HEK293 (cell line): ENCODE measurements around the gene TMC3.

Source experiments
- EGR2 ChIP-seq: fragments of 450-650 bp; formaldehyde crosslinking; IDR thresholded peaks from 2 replicates; pipeline ENCODE4 v1.5.1; 2016; ENCODE audit warnings: low read depth, missing biosample characterization, missing genetic modification characterization
- GLIS1 ChIP-seq: fragments of 450-650 bp; formaldehyde crosslinking; IDR thresholded peaks from 2 replicates; pipeline ENCODE4 v1.5.1; 2016; ENCODE audit warnings: missing biosample characterization, missing genetic modification characterization
- SCRT1 ChIP-seq: fragments of 450-650 bp; formaldehyde crosslinking; IDR thresholded peaks from 2 replicates; pipeline ENCODE4 v1.5.1; 2016; ENCODE audit warnings: missing biosample characterization, missing genetic modification characterization, borderline replicate concordance
- SP3 ChIP-seq: fragments of 450-650 bp; formaldehyde crosslinking; IDR thresholded peaks from 2 replicates; pipeline ENCODE4 v1.5.1; 2016; ENCODE audit warnings: missing biosample characterization, missing genetic modification characterization
- TRIM28 ChIP-seq: IDR thresholded peaks from 2 replicates; pipeline ENCODE4 v1.6.1; 2011; ENCODE audit warnings: low read length, control low read depth, borderline replicate concordance
- WT1 ChIP-seq: fragments of 450-650 bp; formaldehyde crosslinking; IDR thresholded peaks from 2 replicates; pipeline ENCODE4 v1.5.1; 2016; ENCODE audit warnings: missing biosample characterization, missing genetic modification characterization
- YY1 ChIP-seq: fragments of 450-650 bp; formaldehyde crosslinking; IDR thresholded peaks from 2 replicates; pipeline ENCODE4 v1.5.1; 2018; ENCODE audit warnings: missing biosample characterization, missing genetic modification characterization
- ZBTB21 ChIP-seq: fragments of 450-650 bp; formaldehyde crosslinking; IDR thresholded peaks from 2 replicates; pipeline ENCODE4 v1.5.1; 2017; ENCODE audit warnings: missing biosample characterization, missing genetic modification characterization
- ZFHX2 ChIP-seq: fragments of 450-650 bp; formaldehyde crosslinking; conservative IDR thresholded peaks from 2 replicates; pipeline ENCODE4 v1.5.1; 2016; ENCODE audit warnings: missing biosample characterization, missing genetic modification characterization
- ZFP37 ChIP-seq: fragments of 450-650 bp; formaldehyde crosslinking; IDR thresholded peaks from 2 replicates; pipeline ENCODE4 v1.5.1; 2016; ENCODE audit warnings: missing biosample characterization, missing genetic modification characterization
- ZIC2 ChIP-seq: fragments of 450-650 bp; formaldehyde crosslinking; IDR thresholded peaks from 2 replicates; pipeline ENCODE4 v1.5.1; 2016; ENCODE audit warnings: missing biosample characterization, missing genetic modification characterization
- ZNF114 ChIP-seq: fragments of 450-650 bp; formaldehyde crosslinking; IDR thresholded peaks from 2 replicates; pipeline ENCODE4 v1.5.0; 2017; ENCODE audit warnings: missing biosample characterization, missing genetic modification characterization
- ZNF184 ChIP-seq: fragments of 450-650 bp; IDR thresholded peaks from 2 replicates; pipeline ENCODE4 v1.5.1; 2018; ENCODE audit warnings: missing biosample characterization, mild to moderate bottlenecking, missing genetic modification characterization
- ZNF223 ChIP-seq: fragments of 450-650 bp; formaldehyde crosslinking; IDR thresholded peaks from 2 replicates; pipeline ENCODE4 v1.5.1; 2016; ENCODE audit warnings: missing biosample characterization, missing genetic modification characterization
- ZNF24 ChIP-seq: fragments of 450-650 bp; formaldehyde crosslinking; IDR thresholded peaks from 2 replicates; pipeline ENCODE4 v1.5.1; 2016; ENCODE audit warnings: missing biosample characterization, missing genetic modification characterization
- ZNF394 ChIP-seq: fragments of 450-650 bp; formaldehyde crosslinking; IDR thresholded peaks from 2 replicates; pipeline ENCODE4 v1.5.1; 2016; ENCODE audit warnings: missing biosample characterization, missing genetic modification characterization, mild to moderate bottlenecking, moderate library complexity, borderline replicate concordance
- ZNF416 ChIP-seq: fragments of 450-650 bp; formaldehyde crosslinking; IDR thresholded peaks from 2 replicates; pipeline ENCODE4 v1.5.1; 2016; ENCODE audit warnings: missing biosample characterization, missing genetic modification characterization
- ZNF549 ChIP-seq: fragments of 450-650 bp; IDR thresholded peaks from 2 replicates; pipeline ENCODE4 v1.5.1; 2018; ENCODE audit warnings: missing biosample characterization, missing genetic modification characterization, mild to moderate bottlenecking, inconsistent platforms, moderate library complexity
- ZNF558 ChIP-seq: fragments of 450-650 bp; formaldehyde crosslinking; IDR thresholded peaks from 2 replicates; pipeline ENCODE4 v1.5.1; 2016; ENCODE audit warnings: missing biosample characterization, missing genetic modification characterization
- ZNF561 ChIP-seq: fragments of 450-650 bp; IDR thresholded peaks from 2 replicates; pipeline ENCODE4 v1.5.1; 2018; ENCODE audit warnings: missing biosample characterization, missing genetic modification characterization, borderline replicate concordance
- ZNF600 ChIP-seq: fragments of 450-650 bp; formaldehyde crosslinking; IDR thresholded peaks from 2 replicates; pipeline ENCODE4 v1.5.1; 2016; ENCODE audit warnings: missing biosample characterization, missing genetic modification characterization
- ZNF621 ChIP-seq: fragments of 450-650 bp; formaldehyde crosslinking; IDR thresholded peaks from 2 replicates; pipeline ENCODE4 v1.5.1; 2017; ENCODE audit warnings: missing biosample characterization, missing genetic modification characterization
- ZNF658 ChIP-seq: fragments of 450-650 bp; formaldehyde crosslinking; IDR thresholded peaks from 2 replicates; pipeline ENCODE4; 2016; ENCODE audit warnings: missing biosample characterization, missing genetic modification characterization
- ZNF660 ChIP-seq: fragments of 450-650 bp; IDR thresholded peaks from 2 replicates; pipeline ENCODE4 v1.5.1; 2018; ENCODE audit warnings: missing biosample characterization, mild to moderate bottlenecking, missing genetic modification characterization
- ZNF664 ChIP-seq: fragments of 450-650 bp; formaldehyde crosslinking; IDR thresholded peaks from 2 replicates; pipeline ENCODE4 v1.5.1; 2016; ENCODE audit warnings: missing biosample characterization, missing genetic modification characterization
- ZNF701 ChIP-seq: fragments of 450-650 bp; formaldehyde crosslinking; IDR thresholded peaks from 2 replicates; pipeline ENCODE4 v1.5.1; 2016; ENCODE audit warnings: missing biosample characterization, missing genetic modification characterization
- ZNF707 ChIP-seq: fragments of 450-650 bp; formaldehyde crosslinking; IDR thresholded peaks from 2 replicates; pipeline ENCODE4 v1.5.1; 2016; ENCODE audit warnings: missing biosample characterization, missing genetic modification characterization
- ZNF747 ChIP-seq: fragments of 450-650 bp; formaldehyde crosslinking; IDR thresholded peaks from 2 replicates; pipeline ENCODE4 v1.5.1; 2016; ENCODE audit warnings: missing biosample characterization, missing genetic modification characterization
- ZNF791 ChIP-seq: fragments of 450-650 bp; formaldehyde crosslinking; IDR thresholded peaks from 2 replicates; pipeline ENCODE4 v1.5.1; 2016; ENCODE audit warnings: missing biosample characterization, missing genetic modification characterization
- ZSCAN16 ChIP-seq: fragments of 450-650 bp; formaldehyde crosslinking; IDR thresholded peaks from 2 replicates; pipeline ENCODE4 v1.5.1; 2016; ENCODE audit warnings: missing biosample characterization, missing genetic modification characterization
- TF ChIP-seq, protein P1 (sequence below): fragments of 450-650 bp; formaldehyde crosslinking; IDR thresholded peaks from 2 replicates; pipeline ENCODE4 v1.5.1; 2017; ENCODE audit warnings: missing biosample characterization, missing genetic modification characterization
- TF ChIP-seq, protein P2 (sequence below): fragments of 450-650 bp; formaldehyde crosslinking; IDR thresholded peaks from 2 replicates; pipeline ENCODE4 v1.5.1; 2016; ENCODE audit warnings: missing biosample characterization, missing genetic modification characterization
- TF ChIP-seq, protein P3 (sequence below): fragments of 450-650 bp; formaldehyde crosslinking; IDR thresholded peaks from 2 replicates; pipeline ENCODE4 v1.5.1; 2016; ENCODE audit warnings: missing biosample characterization, missing genetic modification characterization
- TF ChIP-seq, protein P4 (sequence below): fragments of 450-650 bp; formaldehyde crosslinking; IDR thresholded peaks from 2 replicates; pipeline ENCODE4 v1.5.1; 2016; ENCODE audit warnings: missing biosample characterization, missing genetic modification characterization

The TMC3 gene

DNA sequence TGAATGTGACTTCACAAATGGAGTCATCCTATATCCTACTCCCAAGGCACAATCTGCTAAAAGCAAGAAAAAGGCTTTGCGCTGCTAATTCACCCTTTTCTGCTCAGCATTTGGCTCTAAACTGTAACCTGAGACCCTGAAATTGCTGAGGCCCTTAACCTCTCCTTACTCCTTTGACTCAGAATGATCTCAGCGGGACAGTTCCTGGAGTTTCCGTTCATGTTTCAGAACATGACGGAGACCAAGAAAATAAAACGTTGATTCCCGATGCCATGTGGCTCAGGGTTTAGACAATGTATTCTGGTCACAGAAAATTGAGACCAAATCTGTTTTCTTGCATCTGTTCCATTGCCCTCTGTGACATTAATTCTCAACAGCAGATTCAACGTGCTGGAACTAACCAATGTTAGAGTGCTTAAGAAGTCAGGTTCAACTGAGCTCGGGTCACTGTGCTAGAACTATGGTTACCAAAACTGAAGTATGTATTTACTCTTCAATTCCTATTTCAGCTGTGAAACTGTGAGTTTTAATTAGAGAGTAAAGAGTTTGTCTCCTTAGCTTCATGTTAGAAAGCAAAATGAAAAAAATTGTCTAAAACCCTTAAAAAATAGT lies 45.4 kb upstream of the TMC3 start (continued):
- no peak for TF ChIP-seq ZNF658 (tag by site-specific recombination)
- no peak for TF ChIP-seq ZNF223 (tag by site-specific recombination)
- TF ChIP-seq ZSCAN16 (tag by site-specific recombination): no peak
- peak; percentile 39; the same call in 1 of the 2 replicates for TF ChIP-seq ZIC2 (tag by site-specific recombination)
- TF ChIP-seq GLIS1 (tag by site-specific recombination): no peak
- TF ChIP-seq ZNF701 (tag by site-specific recombination): no peak
- TF ChIP-seq ZNF621 (tag by site-specific recombination): no peak
- no peak for TF ChIP-seq SCRT1 (tag by site-specific recombination)
- TF ChIP-seq ZNF664: no peak
- no peak for TF ChIP-seq SP3 (tag by site-specific recombination)
- no peak for TF ChIP-seq ZFHX2 (tag by site-specific recombination)
- peak; percentile 36; the same call in 1 of the 2 replicates for TF ChIP-seq ZNF394 (tag by site-specific recombination)
- no peak for TF ChIP-seq YY1 (tag by site-specific recombination)
- TF ChIP-seq ZNF791: no peak
- peak; percentile 91 for TF ChIP-seq ZNF660
- no peak for TF ChIP-seq ZNF747 (tag by site-specific recombination)
- TF ChIP-seq TRIM28: peak; percentile 96
- TF ChIP-seq ZNF416 (tag by site-specific recombination): no peak
- TF ChIP-seq ZNF184 (tag by site-specific recombination): no peak
- TF ChIP-seq ZNF600 (tag by site-specific recombination): peak; percentile 87
- TF ChIP-seq ZNF549 (tag by site-specific recombination): no peak
- TF ChIP-seq ZNF558 (tag by site-specific recombination): 0 out of 2 replicates have a peak, but pooled peaks have one; percentile 18
- TF ChIP-seq EGR2 (tag by site-specific recombination): no peak
- no peak; the same call in 1 of the 2 replicates for TF ChIP-seq ZFP37 (tag by site-specific recombination)
- no peak for TF ChIP-seq ZNF114 (tag by site-specific recombination)
- TF ChIP-seq ZNF561 (tag by site-specific recombination): peak; percentile 65; the same call in 1 of the 2 replicates
- no peak for TF ChIP-seq ZNF707 (tag by site-specific recombination)
- TF ChIP-seq ZNF24: no peak
- TF ChIP-seq, protein P1, sequence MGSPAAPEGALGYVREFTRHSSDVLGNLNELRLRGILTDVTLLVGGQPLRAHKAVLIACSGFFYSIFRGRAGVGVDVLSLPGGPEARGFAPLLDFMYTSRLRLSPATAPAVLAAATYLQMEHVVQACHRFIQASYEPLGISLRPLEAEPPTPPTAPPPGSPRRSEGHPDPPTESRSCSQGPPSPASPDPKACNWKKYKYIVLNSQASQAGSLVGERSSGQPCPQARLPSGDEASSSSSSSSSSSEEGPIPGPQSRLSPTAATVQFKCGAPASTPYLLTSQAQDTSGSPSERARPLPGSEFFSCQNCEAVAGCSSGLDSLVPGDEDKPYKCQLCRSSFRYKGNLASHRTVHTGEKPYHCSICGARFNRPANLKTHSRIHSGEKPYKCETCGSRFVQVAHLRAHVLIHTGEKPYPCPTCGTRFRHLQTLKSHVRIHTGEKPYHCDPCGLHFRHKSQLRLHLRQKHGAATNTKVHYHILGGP: peak; percentile 40; the same call in 1 of the 2 replicates
- TF ChIP-seq ZBTB21 (tag by site-specific recombination): peak; percentile 78
- TF ChIP-seq, protein P2, sequence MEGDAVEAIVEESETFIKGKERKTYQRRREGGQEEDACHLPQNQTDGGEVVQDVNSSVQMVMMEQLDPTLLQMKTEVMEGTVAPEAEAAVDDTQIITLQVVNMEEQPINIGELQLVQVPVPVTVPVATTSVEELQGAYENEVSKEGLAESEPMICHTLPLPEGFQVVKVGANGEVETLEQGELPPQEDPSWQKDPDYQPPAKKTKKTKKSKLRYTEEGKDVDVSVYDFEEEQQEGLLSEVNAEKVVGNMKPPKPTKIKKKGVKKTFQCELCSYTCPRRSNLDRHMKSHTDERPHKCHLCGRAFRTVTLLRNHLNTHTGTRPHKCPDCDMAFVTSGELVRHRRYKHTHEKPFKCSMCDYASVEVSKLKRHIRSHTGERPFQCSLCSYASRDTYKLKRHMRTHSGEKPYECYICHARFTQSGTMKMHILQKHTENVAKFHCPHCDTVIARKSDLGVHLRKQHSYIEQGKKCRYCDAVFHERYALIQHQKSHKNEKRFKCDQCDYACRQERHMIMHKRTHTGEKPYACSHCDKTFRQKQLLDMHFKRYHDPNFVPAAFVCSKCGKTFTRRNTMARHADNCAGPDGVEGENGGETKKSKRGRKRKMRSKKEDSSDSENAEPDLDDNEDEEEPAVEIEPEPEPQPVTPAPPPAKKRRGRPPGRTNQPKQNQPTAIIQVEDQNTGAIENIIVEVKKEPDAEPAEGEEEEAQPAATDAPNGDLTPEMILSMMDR (tag by site-specific recombination): no peak
- TF ChIP-seq, protein P3, sequence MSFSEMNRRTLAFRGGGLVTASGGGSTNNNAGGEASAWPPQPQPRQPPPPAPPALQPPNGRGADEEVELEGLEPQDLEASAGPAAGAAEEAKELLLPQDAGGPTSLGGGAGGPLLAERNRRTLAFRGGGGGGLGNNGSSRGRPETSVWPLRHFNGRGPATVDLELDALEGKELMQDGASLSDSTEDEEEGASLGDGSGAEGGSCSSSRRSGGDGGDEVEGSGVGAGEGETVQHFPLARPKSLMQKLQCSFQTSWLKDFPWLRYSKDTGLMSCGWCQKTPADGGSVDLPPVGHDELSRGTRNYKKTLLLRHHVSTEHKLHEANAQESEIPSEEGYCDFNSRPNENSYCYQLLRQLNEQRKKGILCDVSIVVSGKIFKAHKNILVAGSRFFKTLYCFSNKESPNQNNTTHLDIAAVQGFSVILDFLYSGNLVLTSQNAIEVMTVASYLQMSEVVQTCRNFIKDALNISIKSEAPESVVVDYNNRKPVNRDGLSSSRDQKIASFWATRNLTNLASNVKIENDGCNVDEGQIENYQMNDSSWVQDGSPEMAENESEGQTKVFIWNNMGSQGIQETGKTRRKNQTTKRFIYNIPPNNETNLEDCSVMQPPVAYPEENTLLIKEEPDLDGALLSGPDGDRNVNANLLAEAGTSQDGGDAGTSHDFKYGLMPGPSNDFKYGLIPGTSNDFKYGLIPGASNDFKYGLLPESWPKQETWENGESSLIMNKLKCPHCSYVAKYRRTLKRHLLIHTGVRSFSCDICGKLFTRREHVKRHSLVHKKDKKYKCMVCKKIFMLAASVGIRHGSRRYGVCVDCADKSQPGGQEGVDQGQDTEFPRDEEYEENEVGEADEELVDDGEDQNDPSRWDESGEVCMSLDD (tag by site-specific recombination): no peak
- TF ChIP-seq, protein P4, sequence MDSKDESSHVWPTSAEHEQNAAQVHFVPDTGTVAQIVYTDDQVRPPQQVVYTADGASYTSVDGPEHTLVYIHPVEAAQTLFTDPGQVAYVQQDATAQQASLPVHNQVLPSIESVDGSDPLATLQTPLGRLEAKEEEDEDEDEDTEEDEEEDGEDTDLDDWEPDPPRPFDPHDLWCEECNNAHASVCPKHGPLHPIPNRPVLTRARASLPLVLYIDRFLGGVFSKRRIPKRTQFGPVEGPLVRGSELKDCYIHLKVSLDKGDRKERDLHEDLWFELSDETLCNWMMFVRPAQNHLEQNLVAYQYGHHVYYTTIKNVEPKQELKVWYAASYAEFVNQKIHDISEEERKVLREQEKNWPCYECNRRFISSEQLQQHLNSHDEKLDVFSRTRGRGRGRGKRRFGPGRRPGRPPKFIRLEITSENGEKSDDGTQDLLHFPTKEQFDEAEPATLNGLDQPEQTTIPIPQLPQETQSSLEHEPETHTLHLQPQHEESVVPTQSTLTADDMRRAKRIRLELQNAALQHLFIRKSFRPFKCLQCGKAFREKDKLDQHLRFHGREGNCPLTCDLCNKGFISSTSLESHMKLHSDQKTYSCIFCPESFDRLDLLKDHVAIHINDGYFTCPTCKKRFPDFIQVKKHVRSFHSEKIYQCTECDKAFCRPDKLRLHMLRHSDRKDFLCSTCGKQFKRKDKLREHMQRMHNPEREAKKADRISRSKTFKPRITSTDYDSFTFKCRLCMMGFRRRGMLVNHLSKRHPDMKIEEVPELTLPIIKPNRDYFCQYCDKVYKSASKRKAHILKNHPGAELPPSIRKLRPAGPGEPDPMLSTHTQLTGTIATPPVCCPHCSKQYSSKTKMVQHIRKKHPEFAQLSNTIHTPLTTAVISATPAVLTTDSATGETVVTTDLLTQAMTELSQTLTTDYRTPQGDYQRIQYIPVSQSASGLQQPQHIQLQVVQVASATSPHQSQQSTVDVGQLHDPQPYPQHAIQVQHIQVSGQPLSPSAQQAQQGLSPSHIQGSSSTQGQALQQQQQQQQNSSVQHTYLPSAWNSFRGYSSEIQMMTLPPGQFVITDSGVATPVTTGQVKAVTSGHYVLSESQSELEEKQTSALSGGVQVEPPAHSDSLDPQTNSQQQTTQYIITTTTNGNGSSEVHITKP (tag by site-specific recombination): peak; percentile 62; the same call in 1 of the 2 replicates
- peak; percentile 88 for TF ChIP-seq WT1 (tag by site-specific recombination)
